Suprapubic skin (tissue), 4 donors: ENCODE results near the gene SLC7A9. TPM values are rescaled to one million over a fixed set of nuclear protein-coding genes. Genes with fewer than 3 reads are reported as not detected.

ENCODE experiments used
- DNase-seq, 2 donors: peaks; one replicate each; pipeline ENCODE4 v3.0.0-alpha.2; 2019; ENCODE audit warnings: low spot score in 2 of 2
- H3K27ac ChIP-seq: fragments of 200-600 bp; sonication (generic); one replicate; pipeline ENCODE4 v1.5.1; 2019
- H3K27me3 ChIP-seq: fragments of 200-600 bp; sonication (generic); one replicate; pipeline ENCODE4 v1.5.1; 2019
- H3K36me3 ChIP-seq: fragments of 200-600 bp; sonication (generic); one replicate; pipeline ENCODE4 v1.5.1; 2019
- H3K4me1 ChIP-seq: fragments of 200-600 bp; sonication (generic); one replicate; pipeline ENCODE4 v1.5.1; 2019
- H3K4me3 ChIP-seq: fragments of 200-600 bp; sonication (generic); one replicate; pipeline ENCODE4 v1.5.1; 2019; ENCODE audit warnings: mild to moderate bottlenecking
- H3K9me3 ChIP-seq: fragments of 200-600 bp; sonication (generic); one replicate; pipeline ENCODE4 v1.5.1; 2019
- CTCF ChIP-seq, 2 donors: fragments of 200-600 bp in 1 of 2; fragments of 450-650 bp in 1 of 2; sonication (generic) in 1 of 2; IDR thresholded peaks; one replicate each; pipeline ENCODE4 v1.5.1; 2016 to 2019; ENCODE audit warnings: antibody characterized with exemption in 2 of 2, mild to moderate bottlenecking in 1 of 2, moderate library complexity in 1 of 2
- EP300 ChIP-seq: sonication (generic); formaldehyde crosslinking; IDR thresholded peaks from one replicate; pipeline ENCODE4 v1.6.1; 2017; ENCODE audit warnings: antibody characterized with exemption
- POLR2A ChIP-seq, 2 donors: fragments of 450-650 bp; IDR thresholded peaks; one replicate each; pipeline ENCODE4 v1.6.1; 2017; ENCODE audit warnings: antibody characterized with exemption in 2 of 2, mild to moderate bottlenecking in 2 of 2, moderate library complexity in 2 of 2
- POLR2AphosphoS5 ChIP-seq, 3 donors: sonication (generic); formaldehyde crosslinking; IDR thresholded peaks; one replicate each; pipeline ENCODE4 v1.6.1; 2017; ENCODE audit warnings: antibody characterized with exemption in 3 of 3
- WGBS: methylation state at CpG from one replicate; pipeline ENCODE4 v1.1.5; 2018; 5-methylcytosine and 5-hydroxymethylcytosine counted together
- total RNA-seq, 4 donors: library from RNA; depleted of rRNA; stranded (reverse); fragments of >200 nt; gene quantifications; one replicate each; pipeline ENCODE4 v1.1.0, GENCODE V29; 2016

SLC7A9 gene
- total RNA-seq, 4 donors from 2014 or later, result 0.40 to 1.7 (median 1.1) TPM; not detected in 1

GRCh38 chr19:32911467-32911866 is 41.9 kb upstream of the SLC7A9 start:
- Histone ChIP-seq H3K4me1 (no peaks in the 10 kb centered on the region), H3K36me3 (peaks cover 52% of the 10 kb centered on the region), H3K27me3 (no peaks in the 10 kb centered on the region), H3K27ac (no peak overlapping the region), H3K9me3 (no peaks in the 10 kb centered on the region), H3K4me3 (no peak overlapping the region)
- 92% methylated on average over 4 of the region's 4 CpGs for WGBS
- no peak for DNase-seq
- TF ChIP-seq POLR2A (IDR thresholded peaks at IDR 0.05) (no peak), POLR2AphosphoS5 (IDR thresholded peaks at IDR 0.05) (no peak), CTCF (IDR thresholded peaks at IDR 0.05) (no peak), EP300 (no peak)

- H3K36me3 ChIP-seq, result peaks cover 51% of the 10 kb centered on the region
- no peak overlapping the region for H3K4me3 ChIP-seq
- 88% methylated on average over 5 of the region's 5 CpGs for WGBS
- TF ChIP-seq POLR2AphosphoS5 (IDR thresholded peaks at IDR 0.05) (no peak), EP300 (no peak), POLR2A (IDR thresholded peaks at IDR 0.05) (no peak), CTCF (IDR thresholded peaks at IDR 0.05) (no peak)
- H3K27me3 ChIP-seq, result no peaks in the 10 kb centered on the region
- no peaks in the 10 kb centered on the region for H3K4me1 ChIP-seq
- H3K9me3 ChIP-seq, result no peaks in the 10 kb centered on the region
- DNase-seq, result no peak
- H3K27ac ChIP-seq, result no peak overlapping the region
These were observed 41.3 kb upstream of the SLC7A9 start for GRCh38 chr19:32910874-32911273.

GRCh38 chr19:32910094-32910493 is 40.5 kb upstream of the SLC7A9 start:
- H3K9me3 ChIP-seq, result no peaks in the 10 kb centered on the region
- no peak for DNase-seq
- H3K36me3 ChIP-seq, result peaks cover 51% of the 10 kb centered on the region
- no peak for TF ChIP-seq EP300
- TF ChIP-seq CTCF (IDR thresholded peaks at IDR 0.05), result no peak
- TF ChIP-seq POLR2AphosphoS5 (IDR thresholded peaks at IDR 0.05), result no peak
- TF ChIP-seq POLR2A (IDR thresholded peaks at IDR 0.05), result no peak
- H3K27ac ChIP-seq, result no peak overlapping the region
- H3K4me3 ChIP-seq, result no peak overlapping the region
- 98% methylated on average over 5 of the region's 5 CpGs for WGBS
- no peaks in the 10 kb centered on the region for H3K27me3 ChIP-seq
- no peaks in the 10 kb centered on the region for H3K4me1 ChIP-seq

GRCh38 chr19:32909257-32909656 is 39.7 kb upstream of the SLC7A9 start:
- Histone ChIP-seq H3K27me3 (no peaks in the 10 kb centered on the region), H3K4me1 (no peaks in the 10 kb centered on the region), H3K36me3 (peaks cover 52% of the 10 kb centered on the region), H3K27ac (no peak overlapping the region), H3K9me3 (no peaks in the 10 kb centered on the region), H3K4me3 (no peak overlapping the region)
- no peak for TF ChIP-seq POLR2A (IDR thresholded peaks at IDR 0.05)
- DNase-seq, result no peak

- H3K9me3 ChIP-seq, result no peaks in the 10 kb centered on the region
- no peak overlapping the region for H3K27ac ChIP-seq
- H3K4me1 ChIP-seq, result no peaks in the 10 kb centered on the region
- H3K27me3 ChIP-seq, result no peaks in the 10 kb centered on the region
- no peak for TF ChIP-seq EP300
- TF ChIP-seq POLR2AphosphoS5 (IDR thresholded peaks at IDR 0.05), result no peak
- no peak for TF ChIP-seq CTCF (IDR thresholded peaks at IDR 0.05)
- no peak for TF ChIP-seq POLR2A (IDR thresholded peaks at IDR 0.05)
- H3K4me3 ChIP-seq, result no peak overlapping the region
- H3K36me3 ChIP-seq, result peaks cover 46% of the 10 kb centered on the region
- 75% methylated on average over 7 of the region's 7 CpGs for WGBS
- DNase-seq, result no peak
These were observed 39.1 kb upstream of the SLC7A9 start for GRCh38 chr19:32908641-32909190.

GRCh38 chr19:32902448-32902847 is 32.9 kb upstream of the SLC7A9 start:
- Histone ChIP-seq H3K27ac (no peak overlapping the region), H3K4me3 (no peak overlapping the region), H3K9me3 (no peaks in the 10 kb centered on the region), H3K36me3 (peaks cover 44% of the 10 kb centered on the region), H3K4me1 (no peaks in the 10 kb centered on the region), H3K27me3 (no peaks in the 10 kb centered on the region)
- TF ChIP-seq POLR2AphosphoS5 (IDR thresholded peaks at IDR 0.05) (no peak), CTCF (IDR thresholded peaks at IDR 0.05) (no peak), EP300 (no peak), POLR2A (IDR thresholded peaks at IDR 0.05) (no peak)
- no peak for DNase-seq
- WGBS, result 84% methylated on average over 7 of the region's 7 CpGs
